PC-3 (cell line): ENCODE data around the gene SLC35F3. TPM values are rescaled to one million over a fixed set of nuclear protein-coding genes. Genes with fewer than 3 reads are reported as not detected.

Source experiments
- ATAC-seq: fragments of 200-7000 bp; cut with Tn5 transposase; 2 replicates; pipeline ENCODE4 v1.9.1; 2020; ENCODE audit warnings: mild to moderate bottlenecking, moderate library complexity
- BruUV-seq: library from RNA; stranded (reverse); fragments of 400-500 nt; replicated peaks from 2 replicates; lab custom pipeline; 2021; lab: Mats Ljungman, UMichigan
- CTCF ChIA-PET: fragments of 300-600 bp; sonication (Branson Sonifier 250); formaldehyde crosslinking; loops from one replicate; lab custom pipeline; 2022; ENCODE audit warnings: antibody characterized with exemption; lab: Charles Lee
- POLR2A ChIA-PET: fragments of 300-600 bp; sonication (Branson Sonifier 250); formaldehyde crosslinking; loops from one replicate; lab custom pipeline; 2022; ENCODE audit warnings: antibody characterized with exemption; ENCODE audit not compliant: unreplicated experiment; lab: Charles Lee
- DNase-seq: peaks from one replicate; pipeline ENCODE4 v3.0.0-alpha.2; 2015
- H2AFZ ChIP-seq: fragments of 300-600 bp; sonication (generic); 2 replicates; pipeline ENCODE4 v1.6.0; 2016; ENCODE audit warnings: antibody characterized with exemption, low read length
- H3F3A ChIP-seq: fragments of 300-600 bp; sonication (generic); one replicate; pipeline ENCODE4 v1.6.0; 2017; ENCODE audit warnings: antibody characterized with exemption, low read length, control low read depth, mild to moderate bottlenecking; ENCODE audit not compliant: unreplicated experiment
- H3K27ac ChIP-seq: fragments of 300-600 bp; sonication (generic); 2 replicates; pipeline ENCODE4 v1.5.1; 2016; ENCODE audit warnings: mild to moderate bottlenecking, low read length
- H3K27me3 ChIP-seq: fragments of 300-600 bp; sonication (generic); 2 replicates; pipeline ENCODE4 v1.6.1; 2016; ENCODE audit warnings: low read length, mixed read lengths
- H3K36me3 ChIP-seq: fragments of 300-600 bp; sonication (generic); 2 replicates; pipeline ENCODE4 v1.6.1; 2016; ENCODE audit warnings: low read depth, mixed run types, low read length, mixed read lengths
- H3K4me1 ChIP-seq: fragments of 300-600 bp; sonication (generic); 2 replicates; pipeline ENCODE4 v1.5.1; 2016; ENCODE audit warnings: low read length; ENCODE audit not compliant: insufficient read depth
- H3K4me2 ChIP-seq: fragments of 300-600 bp; sonication (generic); 2 replicates; pipeline ENCODE4 v1.6.0; 2016; ENCODE audit warnings: low read length
- H3K4me3 ChIP-seq: fragments of 300-600 bp; sonication (generic); 2 replicates; pipeline ENCODE4 v1.5.1; 2016; ENCODE audit warnings: mild to moderate bottlenecking, low read length, mixed read lengths
- H3K79me2 ChIP-seq: fragments of 300-600 bp; sonication (generic); 2 replicates; pipeline ENCODE4 v1.6.1; 2017; ENCODE audit warnings: low read length, mixed read lengths
- H3K9ac ChIP-seq: fragments of 300-600 bp; sonication (generic); 2 replicates; pipeline ENCODE4 v1.6.0; 2016; ENCODE audit warnings: mild to moderate bottlenecking, low read length
- H3K9me2 ChIP-seq: fragments of 300-600 bp; sonication (generic); replicated peaks from 2 replicates; pipeline ENCODE4 v1.6.1; 2016; ENCODE audit warnings: mixed run types, low read length, mixed read lengths
- H3K9me3 ChIP-seq: fragments of 300-600 bp; sonication (generic); 2 replicates; pipeline ENCODE4 v1.6.1; 2016; ENCODE audit warnings: low read length, mixed read lengths
- H4K20me1 ChIP-seq: fragments of 300-600 bp; sonication (generic); 2 replicates; pipeline ENCODE4 v1.6.1; 2016; ENCODE audit warnings: low read length, mixed read lengths
- CTCF ChIP-seq: fragments of 300-600 bp; sonication (generic); conservative IDR thresholded peaks from 2 replicates; pipeline ENCODE4 v1.5.1; 2017; ENCODE audit warnings: antibody characterized with exemption, low read depth, mild to moderate bottlenecking, low read length
- EZH2 ChIP-seq: fragments of 300-600 bp; sonication (generic); IDR thresholded peaks from one replicate; pipeline ENCODE4 v1.6.1; 2017; ENCODE audit warnings: antibody characterized with exemption, mild to moderate bottlenecking, low read length; ENCODE audit not compliant: unreplicated experiment
- EZH2phosphoT487 ChIP-seq: fragments of 300-600 bp; sonication (generic); IDR thresholded peaks from 2 replicates; pipeline ENCODE4 v1.6.1; 2018; ENCODE audit warnings: mild to moderate bottlenecking, antibody characterized with exemption, low read length, borderline replicate concordance
- intact Hi-C: fragments of 100-400 bp; cut with micrococcal nuclease; formaldehyde crosslinking; loops from 2 replicates; pipeline ENCODE4 v1.9.0; 2023
- total RNA-seq: library from RNA; depleted of rRNA; stranded (reverse); fragments of >200 nt; gene quantifications from 2 replicates; pipeline ENCODE4 v1.2.3, GENCODE V29; 2014

Gene SLC35F3
- total RNA-seq, 1 experiment from 2014 or later: 17.7 TPM

GRCh38 chr1:234331507-234331906, 427.0 kb downstream of the SLC35F3 start:
- no peak overlapping the region for H3K27ac ChIP-seq
- H3K27me3 ChIP-seq: no peaks in the 10 kb centered on the region
- intact Hi-C loops: no loop called here
- H3K9me3 ChIP-seq: peaks cover 7% of the 10 kb centered on the region; the same call in 1 of the 2 replicates
- H3K4me3 ChIP-seq: no peak overlapping the region
- H3K4me2 ChIP-seq: no peak overlapping the region
- H3K79me2 ChIP-seq: no peaks in the 10 kb centered on the region
- H4K20me1 ChIP-seq: no peaks in the 10 kb centered on the region
- H3K9me2 ChIP-seq: no peaks in the 10 kb centered on the region
- no TSS peak for BruUV-seq
- no peak overlapping the region for H3K9ac ChIP-seq
- DNase-seq (no peak), ATAC-seq (no peak)
- no peaks in the 10 kb centered on the region for H3F3A ChIP-seq
- no peaks in the 10 kb centered on the region for H3K36me3 ChIP-seq
- ChIA-PET POLR2A (no interaction called here), CTCF (no interaction called here)
- H2AFZ ChIP-seq: no peak overlapping the region
- TF ChIP-seq CTCF (no peak), EZH2phosphoT487 (no peak), EZH2 (no peak)
- no peaks in the 10 kb centered on the region for H3K4me1 ChIP-seq

- ChIA-PET POLR2A (no interaction called here), CTCF (no interaction called here)
- Histone ChIP-seq H4K20me1 (no peaks in the 10 kb centered on the region), H3K36me3 (no peaks in the 10 kb centered on the region), H3K79me2 (no peaks in the 10 kb centered on the region), H3K9me3 (peaks cover 14% of the 10 kb centered on the region; the same call in 1 of the 2 replicates), H3K27me3 (no peaks in the 10 kb centered on the region), H3K4me2 (no peak overlapping the region), H3K27ac (no peak overlapping the region), H3K9me2 (no peaks in the 10 kb centered on the region), H3K9ac (no peak overlapping the region), H3K4me1 (no peaks in the 10 kb centered on the region), H3F3A (no peaks in the 10 kb centered on the region), H2AFZ (no peak overlapping the region), H3K4me3 (no peak overlapping the region)
- TF ChIP-seq CTCF: no peak
- TF ChIP-seq EZH2: no peak
- no peak for TF ChIP-seq EZH2phosphoT487
- no peak for ATAC-seq
- no peak for DNase-seq
- BruUV-seq: no TSS peak
- intact Hi-C loops: no loop called here
Measured at GRCh38 chr1:234336359-234336758, 431.9 kb downstream of the SLC35F3 start.

- POLR2A ChIA-PET: no interaction called here
Measured at GRCh38 chr1:234337233-234337632, 432.8 kb downstream of the SLC35F3 start.

More at GRCh38 chr1:234337233-234337632, 432.8 kb downstream of the SLC35F3 start:
- no peaks in the 10 kb centered on the region for H3K36me3 ChIP-seq
- H4K20me1 ChIP-seq: no peaks in the 10 kb centered on the region
- H3K79me2 ChIP-seq: no peaks in the 10 kb centered on the region
- TF ChIP-seq EZH2phosphoT487: no peak
- TF ChIP-seq EZH2: no peak
- TF ChIP-seq CTCF: no peak
- no peaks in the 10 kb centered on the region for H3F3A ChIP-seq
- BruUV-seq: no TSS peak
- H3K4me3 ChIP-seq: no peak overlapping the region
- H3K9me3 ChIP-seq: peaks cover 14% of the 10 kb centered on the region; the same call in 1 of the 2 replicates
- CTCF ChIA-PET: no interaction called here
- intact Hi-C loops: no loop called here
- H3K27me3 ChIP-seq: no peaks in the 10 kb centered on the region
- no peak overlapping the region for H3K27ac ChIP-seq
- no peak overlapping the region for H3K4me2 ChIP-seq
- H3K9ac ChIP-seq: no peak overlapping the region
- DNase-seq (no peak), ATAC-seq (no peak)
- no peaks in the 10 kb centered on the region for H3K9me2 ChIP-seq
- H3K4me1 ChIP-seq: no peaks in the 10 kb centered on the region
- no peak overlapping the region for H2AFZ ChIP-seq
